Liver (tissue), 9 donors: Measurements from ENCODE around the gene RASSF7. TPM values are rescaled to one million over a fixed set of nuclear protein-coding genes. Genes with fewer than 3 reads are reported as not detected.
A peak's percentile ranks its signal among the peaks of the same experiment; 100 is the strongest.

ENCODE experiments used
- DNase-seq: peaks from one replicate; pipeline ENCODE4 v3.0.0-alpha.2; 2017; ENCODE audit warnings: low spot score
- H3K27ac ChIP-seq, 2 donors: one replicate each; pipeline ENCODE4 v1.7.0; 2013; ENCODE audit warnings: inconsistent platforms in 2 of 2, low read length in 2 of 2, control low read depth in 1 of 2, low read depth in 1 of 2, mild to moderate bottlenecking in 1 of 2
- H3K27me3 ChIP-seq, 4 donors: one replicate each; pipeline versions ENCODE4 v1.6.1 to v1.7.0; 2013; ENCODE audit warnings: low read length in 3 of 4, inconsistent platforms in 1 of 4, mild to moderate bottlenecking in 1 of 4, moderate library complexity in 1 of 4; ENCODE audit not compliant: control insufficient read depth in 4 of 4, insufficient read depth in 4 of 4
- H3K36me3 ChIP-seq, 4 donors: one replicate each; pipeline versions ENCODE4 v1.6.1 to v1.7.0; 2013; ENCODE audit warnings: low read length in 3 of 4, mild to moderate bottlenecking in 3 of 4, low read depth in 1 of 4, moderate library complexity in 1 of 4; ENCODE audit not compliant: control insufficient read depth in 4 of 4, insufficient read depth in 3 of 4
- H3K4me1 ChIP-seq, 4 donors: one replicate each; pipeline versions ENCODE4 v1.6.1 to v1.7.0; 2013; ENCODE audit warnings: low read length in 3 of 4, mild to moderate bottlenecking in 3 of 4, moderate library complexity in 1 of 4; ENCODE audit not compliant: control insufficient read depth in 4 of 4, insufficient read depth in 4 of 4
- H3K4me3 ChIP-seq, 3 donors: one replicate each; pipeline versions ENCODE4 v1.6.1 to v1.7.0; 2013; ENCODE audit warnings: low read length in 3 of 3, control low read depth in 1 of 3, low read depth in 1 of 3, mild to moderate bottlenecking in 1 of 3
- H3K9ac ChIP-seq, 2 donors: one replicate each; pipeline ENCODE4 v1.7.0; 2013; ENCODE audit warnings: low read length in 2 of 2, mild to moderate bottlenecking in 2 of 2, moderate library complexity in 2 of 2, control low read depth in 1 of 2, low read depth in 1 of 2
- H3K9me3 ChIP-seq, 4 donors: one replicate each; pipeline versions ENCODE4 v1.6.1 to v1.7.0; 2013; ENCODE audit warnings: low read length in 3 of 4; ENCODE audit not compliant: control insufficient read depth in 4 of 4
- ATF3 ChIP-seq: IDR thresholded peaks from 2 replicates; pipeline ENCODE4 v1.6.1; 2016; ENCODE audit warnings: antibody characterized with exemption
- CTCF ChIP-seq: fragments of 150-350 bp; IDR thresholded peaks from 2 replicates; pipeline ENCODE4 v1.5.1; 2017; ENCODE audit warnings: improper control_type of control experiment, low read depth, low read length; ENCODE audit not compliant: missing input control
- EGR1 ChIP-seq, 2 donors: IDR thresholded peaks; 2 replicates each; pipeline ENCODE4 v1.6.1; 2016 to 2018; ENCODE audit warnings: antibody characterized with exemption in 2 of 2, low read depth in 2 of 2
- FOXA1 ChIP-seq: IDR thresholded peaks from 2 replicates; pipeline ENCODE4 v1.6.1; 2016; ENCODE audit warnings: antibody characterized with exemption
- FOXA2 ChIP-seq: IDR thresholded peaks from 2 replicates; pipeline ENCODE4 v1.6.1; 2016; ENCODE audit warnings: antibody characterized with exemption
- GABPA ChIP-seq, 2 donors: IDR thresholded peaks in 1 of 2; conservative IDR thresholded peaks in 1 of 2; 2 replicates each; pipeline ENCODE4 v1.6.1; 2016; ENCODE audit warnings: antibody characterized with exemption in 2 of 2, mild to moderate bottlenecking in 1 of 2, moderate library complexity in 1 of 2
- HNF4A ChIP-seq, 2 donors: conservative IDR thresholded peaks; 2 replicates each; pipeline ENCODE4 v1.6.1; 2016; ENCODE audit warnings: antibody characterized with exemption in 2 of 2, mild to moderate bottlenecking in 2 of 2
- HNF4G ChIP-seq: IDR thresholded peaks from 2 replicates; pipeline ENCODE4 v1.6.1; 2016; ENCODE audit warnings: antibody characterized with exemption
- JUND ChIP-seq, 2 donors: IDR thresholded peaks; 2 replicates each; pipeline ENCODE4 v1.6.1; 2016; ENCODE audit warnings: antibody characterized with exemption in 2 of 2
- NR2F2 ChIP-seq: IDR thresholded peaks from 2 replicates; pipeline ENCODE4 v1.6.1; 2016; ENCODE audit warnings: antibody characterized with exemption
- RAD21 ChIP-seq, 2 donors: IDR thresholded peaks; 2 replicates each; pipeline ENCODE4 v1.6.1; 2016; ENCODE audit warnings: antibody characterized with exemption in 2 of 2, mild to moderate bottlenecking in 2 of 2
- REST ChIP-seq: IDR thresholded peaks from 2 replicates; pipeline ENCODE4 v1.6.1; 2016; ENCODE audit warnings: antibody characterized with exemption, mild to moderate bottlenecking
- RXRA ChIP-seq, 2 donors: IDR thresholded peaks; 2 replicates each; pipeline ENCODE4 v1.6.1; 2017 to 2018; ENCODE audit warnings: antibody characterized with exemption in 2 of 2, mild to moderate bottlenecking in 1 of 2
- SP1 ChIP-seq: IDR thresholded peaks from 2 replicates; pipeline ENCODE4 v1.6.1; 2018; ENCODE audit warnings: antibody characterized with exemption, mild to moderate bottlenecking
- TAF1 ChIP-seq: conservative IDR thresholded peaks from 2 replicates; pipeline ENCODE4 v1.6.1; 2016; ENCODE audit warnings: antibody characterized with exemption, mild to moderate bottlenecking
- YY1 ChIP-seq: IDR thresholded peaks from 2 replicates; pipeline ENCODE4 v1.6.1; 2016; ENCODE audit warnings: antibody characterized with exemption, mild to moderate bottlenecking
- ZBTB33 ChIP-seq: IDR thresholded peaks from 2 replicates; pipeline ENCODE4 v1.6.1; 2016; ENCODE audit warnings: antibody characterized with exemption
- WGBS: extraction: QIAGEN DNeasy Blood & Tissue Kit; methylation state at CpG from one replicate; pipeline ENCODE4 v1.1.7; 2013; 5-methylcytosine and 5-hydroxymethylcytosine counted together
- polyA plus RNA-seq, 2 donors: library from polyadenylated mRNA; stranded (reverse) in 1 of 2; unstranded in 1 of 2; fragments of 200-250 nt in 1 of 2; fragments of >200 nt in 1 of 2; fragmentation: Nextera tagmentation in 1 of 2; extraction: Ambion mirVana in 1 of 2; gene quantifications; one replicate each; pipeline versions ENCODE4 v1.2.1 to v1.2.3, GENCODE V29; 2013 to 2015
- total RNA-seq, 2 donors: library from RNA; depleted of rRNA; stranded (reverse); fragments of >200 nt; gene quantifications; one replicate each; pipeline ENCODE4 v1.2.3, GENCODE V29; 2014
- TF ChIP-seq, protein P1 (sequence below): IDR thresholded peaks from 2 replicates; pipeline ENCODE4 v1.6.1; 2016; ENCODE audit warnings: antibody characterized with exemption
- donor health status: healthy.
- donor health status: healthy.
- donor health status: healthy.
- donor health status: healthy.
- donor health status: healthy.

Gene RASSF7
- total and polyA plus RNA-seq, 4 donors = 11.5 to 50.4 (median 36.9) TPM

DNA sequence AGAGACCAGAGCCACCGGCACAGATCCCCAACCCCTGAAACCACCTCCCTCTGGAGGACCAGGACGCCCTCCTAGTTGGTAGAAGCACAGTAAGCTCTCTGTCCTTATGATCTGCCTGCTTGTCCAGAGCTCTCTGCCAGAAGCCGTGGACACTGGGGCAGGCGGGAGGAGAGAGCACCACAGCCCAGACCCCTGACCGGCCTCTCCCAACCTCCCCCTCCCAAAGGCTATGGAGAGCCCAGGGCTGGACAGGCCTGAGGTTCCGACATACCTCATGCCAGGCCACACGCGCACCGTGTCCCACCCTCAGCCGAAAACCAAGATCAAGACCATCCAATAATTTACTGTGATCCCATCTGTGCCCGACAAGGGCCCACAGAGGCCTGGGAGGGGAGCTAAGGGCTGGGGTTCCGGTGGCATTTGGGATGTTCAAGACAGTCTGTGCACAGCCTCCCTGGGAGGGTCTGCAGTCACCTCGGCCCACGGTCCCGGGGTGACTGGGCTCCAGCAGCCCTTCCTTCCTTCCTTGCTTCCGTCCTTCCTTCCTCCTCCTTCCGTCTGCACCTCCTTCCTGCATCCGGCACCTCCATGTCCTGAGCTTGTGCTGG is 28.7 kb upstream of the RASSF7 start (continued):
- TF ChIP-seq REST = no peak

- peak; percentile 29 for DNase-seq
- no peaks in the 10 kb centered on the region for H3K27me3 ChIP-seq
- WGBS = 88% methylated on average over 23 of the region's 23 CpGs
- TF ChIP-seq HNF4G (no peak), RXRA (IDR thresholded peaks at IDR 0.05) (no peak), ZBTB33 (no peak), HNF4A (conservative IDR thresholded peaks at IDR 0.05) (no peak), GABPA (IDR thresholded peaks at IDR 0.05 in 1 of 2, conservative IDR thresholded peaks at IDR 0.05 in 1 of 2) (no peak), CTCF (no peak), NR2F2 (no peak), SP1 (no peak), EGR1 (IDR thresholded peaks at IDR 0.05; ENCODE audit: low read depth in 2 of 2) (no peak), FOXA1 (no peak), JUND (IDR thresholded peaks at IDR 0.05) (no peak), ATF3 (no peak), REST (no peak), RAD21 (IDR thresholded peaks at IDR 0.05) (no peak), YY1 (no peak), TAF1 (no peak), FOXA2 (no peak)
- TF ChIP-seq, protein P1, sequence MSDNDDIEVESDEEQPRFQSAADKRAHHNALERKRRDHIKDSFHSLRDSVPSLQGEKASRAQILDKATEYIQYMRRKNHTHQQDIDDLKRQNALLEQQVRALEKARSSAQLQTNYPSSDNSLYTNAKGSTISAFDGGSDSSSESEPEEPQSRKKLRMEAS = no peak
- no peak overlapping the region for H3K27ac ChIP-seq
- no peaks in the 10 kb centered on the region for H3K9me3 ChIP-seq
- no peak overlapping the region for H3K9ac ChIP-seq
- H3K4me3 ChIP-seq = no peak overlapping the region
- peaks cover 8 to 32% (median 25%) of the 10 kb centered on the region in 4 donors for H3K4me1 ChIP-seq
- H3K36me3 ChIP-seq = peaks cover 0 to 11% (median 6%) of the 10 kb centered on the region in 4 donors
Measured at GRCh38 chr11:532527-532985, 28.2 kb upstream of the RASSF7 start.
